ENCODE results near the gene AASS. TPM values are rescaled to one million over a fixed set of nuclear protein-coding genes. Genes with fewer than 3 reads are reported as not detected.

Gene AASS
- 14.3 TPM for polyA plus RNA-seq (2013, experiment 1 of 2)
- 14.1 TPM for polyA plus RNA-seq (2013, experiment 2 of 2)

GRCh38 chr7:122143751-122144711 is at the start of gene AASS:
Gene AASS, minus strand, starts transcription at chr7:122144249. Its CDS starts 10,523 bp downstream, at chr7:122133726.
- Histone ChIP-seq H2BK15ac (ENCODE audit: low read depth, poor library complexity, severe bottlenecking) (peak within 1 kb of the TSS; percentile 36), H3K18ac (ENCODE audit: low read depth in 1 of 2, low read length in 2 of 2) (peak within 1 kb of the TSS; percentile 61 to 76), H3K9me3 (ENCODE audit: control insufficient read depth, low read length) (no peaks in the 10 kb centered on the region), H4K91ac (ENCODE audit: low read length) (no peak within 1 kb of the TSS), H3K14ac (ENCODE audit: low read length in 2 of 2) (peak within 1 kb of the TSS in 1 of 2 experiments; percentile 31), H3K4ac (ENCODE audit: low read depth in 1 of 2, low read length in 2 of 2) (peak within 1 kb of the TSS in 1 of 2 experiments; percentile 2), H3K79me1 (replicated peaks; ENCODE audit: low read length, poor library complexity, severe bottlenecking) (peaks cover 11% of the 10 kb centered on the region), H3K4me3 (ENCODE audit: insufficient read depth in 1 of 2, low read depth in 1 of 2, low read length in 2 of 2) (peak within 1 kb of the TSS; percentile 85 to 87), H2BK120ac (ENCODE audit: low read depth, low read length) (peak within 1 kb of the TSS; percentile 24), H3K4me1 (ENCODE audit: control insufficient read depth, insufficient read depth, low read depth, low read length) (no peaks in the 10 kb centered on the region), H3K27me3 (ENCODE audit: control insufficient read depth in 1 of 2, insufficient read depth in 1 of 2, low read length in 2 of 2) (no peaks in the 10 kb centered on the region), H3K4me2 (ENCODE audit: low read length, poor library complexity, severe bottlenecking) (peak within 1 kb of the TSS; percentile 98), H3K23ac (ENCODE audit: low read length in 2 of 2) (peak within 1 kb of the TSS in 1 of 2 experiments; percentile 46), H2BK5ac (ENCODE audit: low read depth, low read length, poor library complexity, severe bottlenecking) (no peak within 1 kb of the TSS), H4K8ac (ENCODE audit: low read length) (peak within 1 kb of the TSS; percentile 12), H2BK12ac (ENCODE audit: low read length in 2 of 2) (no peak within 1 kb of the TSS), H3K9ac (ENCODE audit: low read length) (peak within 1 kb of the TSS; percentile 90), H3K27ac (ENCODE audit: low read length, poor library complexity, severe bottlenecking) (peak within 1 kb of the TSS; percentile 74), H2AFZ (ENCODE audit: low read depth, low read length) (peak within 1 kb of the TSS; percentile 69), H2AK5ac (ENCODE audit: low read length, severe bottlenecking) (no peak within 1 kb of the TSS), H3K36me3 (ENCODE audit: control insufficient read depth in 1 of 2, insufficient read depth in 2 of 2, low read depth in 1 of 2, low read length in 2 of 2) (no peaks in the 10 kb centered on the region)
- WGBS: 1% methylated on average over 61 of the region's 69 CpGs
- peak; percentile 98 for DNase-seq

- no peak overlapping the region for H3K4me3 ChIP-seq (ENCODE audit: insufficient read depth in 1 of 2, low read depth in 1 of 2, low read length in 2 of 2)
- no peaks in the 10 kb centered on the region for H3K36me3 ChIP-seq (ENCODE audit: control insufficient read depth in 1 of 2, insufficient read depth in 2 of 2, low read depth in 1 of 2, low read length in 2 of 2)
- H3K23ac ChIP-seq (ENCODE audit: low read length in 2 of 2): no peak overlapping the region
- H4K8ac ChIP-seq (ENCODE audit: low read length): no peak overlapping the region
- H2AFZ ChIP-seq (ENCODE audit: low read depth, low read length): no peak overlapping the region
- H2BK120ac ChIP-seq (ENCODE audit: low read depth, low read length): no peak overlapping the region
- H3K9ac ChIP-seq (ENCODE audit: low read length): no peak overlapping the region
- no peaks in the 10 kb centered on the region for H3K79me1 ChIP-seq (replicated peaks; ENCODE audit: low read length, poor library complexity, severe bottlenecking)
- no peak for DNase-seq
- no peak overlapping the region for H3K18ac ChIP-seq (ENCODE audit: low read depth in 1 of 2, low read length in 2 of 2)
- H3K14ac ChIP-seq (ENCODE audit: low read length in 2 of 2): no peak overlapping the region
- H4K91ac ChIP-seq (ENCODE audit: low read length): no peak overlapping the region
- H3K4me1 ChIP-seq (ENCODE audit: control insufficient read depth, insufficient read depth, low read depth, low read length): no peaks in the 10 kb centered on the region
- no peak overlapping the region for H2AK5ac ChIP-seq (ENCODE audit: low read length, severe bottlenecking)
- no peak overlapping the region for H3K4ac ChIP-seq (ENCODE audit: low read depth in 1 of 2, low read length in 2 of 2)
- H2BK15ac ChIP-seq (ENCODE audit: low read depth, poor library complexity, severe bottlenecking): no peak overlapping the region
- no peak overlapping the region for H2BK12ac ChIP-seq (ENCODE audit: low read length in 2 of 2)
- no peak overlapping the region for H3K27ac ChIP-seq (ENCODE audit: low read length, poor library complexity, severe bottlenecking)
- no peak overlapping the region for H3K4me2 ChIP-seq (ENCODE audit: low read length, poor library complexity, severe bottlenecking)
- no peaks in the 10 kb centered on the region for H3K9me3 ChIP-seq (ENCODE audit: control insufficient read depth, low read length)
- no peak overlapping the region for H2BK5ac ChIP-seq (ENCODE audit: low read depth, low read length, poor library complexity, severe bottlenecking)
- no peaks in the 10 kb centered on the region for H3K27me3 ChIP-seq (ENCODE audit: control insufficient read depth in 1 of 2, insufficient read depth in 1 of 2, low read length in 2 of 2)
These were observed 44.7 kb upstream of the AASS start for GRCh38 chr7:122188785-122189184.

GRCh38 chr7:122183106-122183505 is 39.1 kb upstream of the AASS start:
- Histone ChIP-seq H2BK15ac (ENCODE audit: low read depth, poor library complexity, severe bottlenecking) (no peak overlapping the region), H3K27ac (ENCODE audit: low read length, poor library complexity, severe bottlenecking) (no peak overlapping the region), H3K27me3 (ENCODE audit: control insufficient read depth in 1 of 2, insufficient read depth in 1 of 2, low read length in 2 of 2) (no peaks in the 10 kb centered on the region), H4K8ac (ENCODE audit: low read length) (no peak overlapping the region), H3K4me1 (ENCODE audit: control insufficient read depth, insufficient read depth, low read depth, low read length) (no peaks in the 10 kb centered on the region), H2BK5ac (ENCODE audit: low read depth, low read length, poor library complexity, severe bottlenecking) (no peak overlapping the region), H3K79me1 (replicated peaks; ENCODE audit: low read length, poor library complexity, severe bottlenecking) (no peaks in the 10 kb centered on the region), H3K9ac (ENCODE audit: low read length) (no peak overlapping the region), H2BK12ac (ENCODE audit: low read length in 2 of 2) (no peak overlapping the region), H3K9me3 (ENCODE audit: control insufficient read depth, low read length) (no peaks in the 10 kb centered on the region), H3K4me3 (ENCODE audit: insufficient read depth in 1 of 2, low read depth in 1 of 2, low read length in 2 of 2) (no peak overlapping the region), H3K18ac (ENCODE audit: low read depth in 1 of 2, low read length in 2 of 2) (no peak overlapping the region), H2AK5ac (ENCODE audit: low read length, severe bottlenecking) (no peak overlapping the region), H3K14ac (ENCODE audit: low read length in 2 of 2) (no peak overlapping the region), H3K4me2 (ENCODE audit: low read length, poor library complexity, severe bottlenecking) (no peak overlapping the region), H2AFZ (ENCODE audit: low read depth, low read length) (no peak overlapping the region), H3K36me3 (ENCODE audit: control insufficient read depth in 1 of 2, insufficient read depth in 2 of 2, low read depth in 1 of 2, low read length in 2 of 2) (no peaks in the 10 kb centered on the region), H4K91ac (ENCODE audit: low read length) (no peak overlapping the region), H2BK120ac (ENCODE audit: low read depth, low read length) (no peak overlapping the region), H3K23ac (ENCODE audit: low read length in 2 of 2) (no peak overlapping the region), H3K4ac (ENCODE audit: low read depth in 1 of 2, low read length in 2 of 2) (no peak overlapping the region)
- DNase-seq: no peak
- 67% methylated on average over 3 of the region's 3 CpGs for WGBS

- Histone ChIP-seq H2BK15ac (ENCODE audit: low read depth, poor library complexity, severe bottlenecking) (no peak overlapping the region), H2BK12ac (ENCODE audit: low read length in 2 of 2) (no peak overlapping the region), H4K91ac (ENCODE audit: low read length) (no peak overlapping the region), H3K18ac (ENCODE audit: low read depth in 1 of 2, low read length in 2 of 2) (no peak overlapping the region), H3K9ac (ENCODE audit: low read length) (no peak overlapping the region), H4K8ac (ENCODE audit: low read length) (no peak overlapping the region), H3K79me1 (replicated peaks; ENCODE audit: low read length, poor library complexity, severe bottlenecking) (no peaks in the 10 kb centered on the region), H3K9me3 (ENCODE audit: control insufficient read depth, low read length) (no peaks in the 10 kb centered on the region), H3K14ac (ENCODE audit: low read length in 2 of 2) (no peak overlapping the region), H3K27me3 (ENCODE audit: control insufficient read depth in 1 of 2, insufficient read depth in 1 of 2, low read length in 2 of 2) (no peaks in the 10 kb centered on the region), H2AK5ac (ENCODE audit: low read length, severe bottlenecking) (no peak overlapping the region), H3K27ac (ENCODE audit: low read length, poor library complexity, severe bottlenecking) (no peak overlapping the region), H3K36me3 (ENCODE audit: control insufficient read depth in 1 of 2, insufficient read depth in 2 of 2, low read depth in 1 of 2, low read length in 2 of 2) (no peaks in the 10 kb centered on the region), H3K4me2 (ENCODE audit: low read length, poor library complexity, severe bottlenecking) (no peak overlapping the region), H2BK120ac (ENCODE audit: low read depth, low read length) (no peak overlapping the region), H3K4me1 (ENCODE audit: control insufficient read depth, insufficient read depth, low read depth, low read length) (no peaks in the 10 kb centered on the region), H3K4ac (ENCODE audit: low read depth in 1 of 2, low read length in 2 of 2) (no peak overlapping the region), H3K4me3 (ENCODE audit: insufficient read depth in 1 of 2, low read depth in 1 of 2, low read length in 2 of 2) (no peak overlapping the region), H2AFZ (ENCODE audit: low read depth, low read length) (no peak overlapping the region), H3K23ac (ENCODE audit: low read length in 2 of 2) (no peak overlapping the region), H2BK5ac (ENCODE audit: low read depth, low read length, poor library complexity, severe bottlenecking) (no peak overlapping the region)
- 0% methylated on average over 1 of the region's 1 CpG for WGBS
- DNase-seq: no peak
These were observed 38.0 kb upstream of the AASS start for GRCh38 chr7:122182081-122182480.
